Mucosa of stomach (tissue), 1 donor: ENCODE data around the gene RNF112.
"Not testable (repeated sequence)": the region's sequence is repeated elsewhere in the genome, so short reads cannot be mapped to it uniquely, and the experiment has no call there.

Experiments used
- H3K27me3 ChIP-seq: one replicate; pipeline ENCODE4 v1.7.0; 2013; ENCODE audit warnings: mild to moderate bottlenecking, low read length; ENCODE audit not compliant: control insufficient read depth, insufficient read depth
- H3K36me3 ChIP-seq: one replicate; pipeline ENCODE4 v1.7.0; 2013; ENCODE audit warnings: low read length; ENCODE audit not compliant: control insufficient read depth, insufficient read depth
- H3K4me1 ChIP-seq: one replicate; pipeline ENCODE4 v1.7.0; 2013; ENCODE audit warnings: mild to moderate bottlenecking, low read length; ENCODE audit not compliant: control insufficient read depth, insufficient read depth
- H3K4me3 ChIP-seq: one replicate; pipeline ENCODE4 v1.7.0; 2013; ENCODE audit warnings: low read length
- H3K9ac ChIP-seq: one replicate; pipeline ENCODE4 v1.7.0; 2013; ENCODE audit warnings: mild to moderate bottlenecking, low read length, moderate library complexity
- H3K9me3 ChIP-seq: one replicate; pipeline ENCODE4 v1.7.0; 2013; ENCODE audit warnings: mild to moderate bottlenecking, low read length, moderate library complexity; ENCODE audit not compliant: control insufficient read depth
- donor health status: Pancreatic carcinoma.

RNF112 gene

GRCh38 chr17:19431691-19432090, 20.7 kb downstream of the RNF112 start:
- Histone ChIP-seq H3K27me3 (no peaks in the 10 kb centered on the region), H3K4me1 (no peaks in the 10 kb centered on the region), H3K4me3 (no peak overlapping the region), H3K9me3 (no peaks in the 10 kb centered on the region), H3K9ac (no peak overlapping the region), H3K36me3 (no peaks in the 10 kb centered on the region)

DNA sequence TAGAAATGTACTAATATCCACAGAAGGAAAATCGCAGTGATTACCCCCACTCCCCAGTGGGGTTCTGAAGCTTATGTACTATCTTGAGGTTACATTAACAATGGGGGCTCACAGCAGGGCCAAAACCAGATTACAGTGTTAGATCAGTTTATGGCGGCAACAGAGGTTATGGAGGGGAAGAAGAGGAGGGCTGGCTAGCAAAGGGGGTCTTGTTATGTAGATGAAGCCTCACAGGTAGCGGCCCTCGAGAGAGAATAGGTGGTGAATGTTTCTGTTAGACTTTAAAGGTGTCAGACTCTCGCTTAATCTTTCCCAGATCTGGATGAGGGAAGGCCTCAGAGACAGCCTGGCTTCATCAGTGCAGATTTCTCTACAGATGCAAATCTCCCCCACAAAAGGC, 22.2 kb downstream of the RNF112 start:
- Histone ChIP-seq H3K9ac (no peak overlapping the region), H3K36me3 (no peaks in the 10 kb centered on the region), H3K4me3 (no peak overlapping the region), H3K27me3 (no peaks in the 10 kb centered on the region), H3K4me1 (no peaks in the 10 kb centered on the region), H3K9me3 (no peaks in the 10 kb centered on the region)

- H3K4me1 ChIP-seq: no peaks in the 10 kb centered on the region
- H3K9me3 ChIP-seq: no peaks in the 10 kb centered on the region
- no peaks in the 10 kb centered on the region for H3K27me3 ChIP-seq
- no peak overlapping the region for H3K9ac ChIP-seq
- H3K36me3 ChIP-seq: no peaks in the 10 kb centered on the region
- H3K4me3 ChIP-seq: no peak overlapping the region
Observed at GRCh38 chr17:19433727-19434340, 22.8 kb downstream of the RNF112 start.

GRCh38 chr17:19440421-19440820, 29.4 kb downstream of the RNF112 start:
- Histone ChIP-seq H3K9me3 (no peaks in the 10 kb centered on the region), H3K36me3 (no peaks in the 10 kb centered on the region), H3K4me3 (no peak overlapping the region), H3K9ac (no peak overlapping the region), H3K27me3 (no peaks in the 10 kb centered on the region), H3K4me1 (no peaks in the 10 kb centered on the region)

- H3K9ac ChIP-seq, H3K9me3 ChIP-seq, H3K27me3 ChIP-seq, H3K4me1 ChIP-seq, H3K4me3 ChIP-seq, H3K36me3 ChIP-seq: not testable (repeated sequence)
Observed at GRCh38 chr17:19441288-19441687, 30.3 kb downstream of the RNF112 start.

- H3K9ac ChIP-seq: no peak overlapping the region
- H3K36me3 ChIP-seq: no peaks in the 10 kb centered on the region
- H3K4me1 ChIP-seq: no peaks in the 10 kb centered on the region
Observed at GRCh38 chr17:19442731-19443130, 31.7 kb downstream of the RNF112 start.

DNA sequence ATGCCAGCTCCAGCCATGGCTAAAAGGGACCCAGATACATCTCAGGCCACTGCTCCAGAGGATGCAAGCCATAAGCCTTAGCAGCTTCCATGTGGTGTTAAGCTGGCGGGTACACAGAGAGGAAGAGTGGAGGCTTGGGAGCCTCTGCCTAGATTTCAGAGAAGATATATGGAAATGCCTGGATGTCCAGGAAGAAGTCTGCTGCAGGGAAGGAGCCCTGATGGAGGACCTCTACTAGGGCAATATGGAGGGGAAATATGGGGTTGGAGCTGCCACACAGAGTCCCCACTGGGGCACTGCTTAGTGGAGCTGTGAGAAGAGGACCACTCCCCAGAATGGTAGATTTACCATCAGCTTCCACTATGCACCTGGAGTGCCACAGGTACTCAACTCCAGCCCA, 32.1 kb downstream of the RNF112 start:
- Histone ChIP-seq H3K36me3 (no peaks in the 10 kb centered on the region), H3K4me3 (no peak overlapping the region), H3K27me3 (no peaks in the 10 kb centered on the region), H3K9ac (no peak overlapping the region), H3K4me1 (peaks cover 2% of the 10 kb centered on the region), H3K9me3 (no peaks in the 10 kb centered on the region)

More at GRCh38 chr17:19442731-19443130, 31.7 kb downstream of the RNF112 start:
- H3K9me3 ChIP-seq: no peaks in the 10 kb centered on the region
- no peak overlapping the region for H3K4me3 ChIP-seq
- no peaks in the 10 kb centered on the region for H3K27me3 ChIP-seq

- Histone ChIP-seq H3K9ac (no peak overlapping the region), H3K4me3 (no peak overlapping the region), H3K27me3 (no peaks in the 10 kb centered on the region), H3K9me3 (no peaks in the 10 kb centered on the region), H3K4me1 (peaks cover 6% of the 10 kb centered on the region), H3K36me3 (no peaks in the 10 kb centered on the region)
Observed at GRCh38 chr17:19445105-19445504, 34.1 kb downstream of the RNF112 start.

DNA sequence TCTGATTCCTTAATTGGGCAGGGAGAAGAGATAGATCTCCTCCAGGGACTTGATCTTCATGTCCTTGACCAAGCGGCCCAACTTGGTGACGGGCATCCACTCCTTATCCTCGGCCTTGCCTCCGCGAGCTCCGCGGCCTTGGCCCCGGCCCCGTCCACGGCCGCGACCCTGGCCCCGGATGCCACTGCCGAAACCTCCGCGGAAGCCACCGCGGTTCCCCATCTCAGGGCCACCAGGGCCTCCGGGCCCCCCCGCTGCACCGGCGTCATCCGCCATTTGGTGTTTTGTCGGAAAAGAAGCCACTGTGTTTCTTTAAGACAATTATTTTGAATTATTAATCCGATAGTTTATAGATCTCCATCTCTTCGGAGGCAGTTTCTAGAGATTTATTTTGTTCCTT, 35.5 kb downstream of the RNF112 start:
- not testable (repeated sequence) for H3K9me3 ChIP-seq, H3K36me3 ChIP-seq, H3K27me3 ChIP-seq, H3K9ac ChIP-seq, H3K4me1 ChIP-seq, H3K4me3 ChIP-seq

GRCh38 chr17:19447085-19447583, 36.1 kb downstream of the RNF112 start:
- no peak overlapping the region for H3K4me3 ChIP-seq
- peak overlapping the region; percentile 4 for H3K9ac ChIP-seq
- H3K4me1 ChIP-seq: peaks cover 6% of the 10 kb centered on the region
- H3K9me3 ChIP-seq: no peaks in the 10 kb centered on the region
- no peaks in the 10 kb centered on the region for H3K36me3 ChIP-seq
- H3K27me3 ChIP-seq: no peaks in the 10 kb centered on the region

GRCh38 chr17:19448341-19449268, 37.6 kb downstream of the RNF112 start:
- no peak overlapping the region for H3K9ac ChIP-seq

GRCh38 chr17:19449656-19450055, 38.6 kb downstream of the RNF112 start:
- Histone ChIP-seq H3K9ac (no peak overlapping the region), H3K4me3 (no peak overlapping the region), H3K9me3 (no peaks in the 10 kb centered on the region), H3K4me1 (peaks cover 6% of the 10 kb centered on the region), H3K36me3 (no peaks in the 10 kb centered on the region), H3K27me3 (no peaks in the 10 kb centered on the region)

More at GRCh38 chr17:19448341-19449268, 37.6 kb downstream of the RNF112 start:
- Histone ChIP-seq H3K4me1 (peaks cover 6% of the 10 kb centered on the region), H3K27me3 (no peaks in the 10 kb centered on the region), H3K9me3 (no peaks in the 10 kb centered on the region), H3K4me3 (no peak overlapping the region), H3K36me3 (no peaks in the 10 kb centered on the region)
